OCI-LY3 (cell line): Measurements from ENCODE around the gene SPATS2L.

Source experiments
- H2AFZ ChIP-seq: fragments of 200-600, 300-600 bp; shearing (Covaris generic); 2 replicates; pipeline ENCODE4 v1.6.0; 2014; ENCODE audit warnings: antibody characterized with exemption, low read depth, low read length
- H3K27ac ChIP-seq: fragments of 200-600, 300-600 bp; sonication (generic); 2 replicates; pipeline ENCODE4 v1.5.1; 2014; ENCODE audit warnings: mild to moderate bottlenecking, low read length, moderate library complexity, mixed read lengths
- H3K27me3 ChIP-seq: fragments of 200-600, 300-600 bp; sonication (generic); 2 replicates; pipeline ENCODE4 v1.6.1; 2014; ENCODE audit warnings: low read depth, low read length, mixed read lengths
- H3K36me3 ChIP-seq: fragments of 200-600, 300-600 bp; sonication (generic); replicated peaks from 2 replicates; pipeline ENCODE3; 2014; ENCODE audit warnings: low read depth, low read length, mixed read lengths
- H3K4me1 ChIP-seq: fragments of 300-600, 200-600 bp; sonication (generic); 2 replicates; pipeline ENCODE4 v1.6.1; 2014; ENCODE audit warnings: low read length, mixed read lengths
- H3K4me2 ChIP-seq: fragments of 200-600, 300-600 bp; sonication (generic); 2 replicates; pipeline ENCODE4 v1.6.1; 2014; ENCODE audit warnings: low read length, mixed read lengths
- H3K4me3 ChIP-seq: fragments of 300-600, 200-600 bp; sonication (generic); 2 replicates; pipeline ENCODE4 v1.5.1; 2014; ENCODE audit warnings: antibody characterized with exemption, mild to moderate bottlenecking, low read length, moderate library complexity
- H3K79me2 ChIP-seq: fragments of 300-600, 200-600 bp; shearing (Covaris generic); 2 replicates; pipeline ENCODE4 v1.6.1; 2014; ENCODE audit warnings: mild to moderate bottlenecking, low read length, mixed read lengths
- H3K9ac ChIP-seq: fragments of 300-600, 200-600 bp; shearing (Covaris generic); 2 replicates; pipeline ENCODE4 v1.6.0; 2014; ENCODE audit warnings: mild to moderate bottlenecking, low read length, moderate library complexity
- H3K9me3 ChIP-seq: fragments of 200-600, 300-600 bp; shearing (Covaris generic); 2 replicates; pipeline ENCODE4 v1.6.1; 2014; ENCODE audit warnings: low read length, mixed read lengths; ENCODE audit not compliant: insufficient read depth
- H4K20me1 ChIP-seq: fragments of 200-600, 300-600 bp; sonication (generic); 2 replicates; pipeline ENCODE4 v1.6.1; 2016; ENCODE audit warnings: low read length, mixed read lengths; ENCODE audit not compliant: insufficient read depth
- EZH2phosphoT487 ChIP-seq: fragments of 200-600 bp; shearing (Covaris generic); IDR thresholded peaks from 2 replicates; pipeline ENCODE4 v1.6.1; 2018; ENCODE audit warnings: antibody characterized with exemption, mixed run types, low read depth
- TF ChIP-seq, protein P1 (sequence below): fragments of 200-600, 300-600 bp; sonication (generic); IDR thresholded peaks from 2 replicates; pipeline ENCODE4 v1.5.1; 2014; ENCODE audit warnings: antibody characterized with exemption, low read length, low read depth

The SPATS2L gene

DNA sequence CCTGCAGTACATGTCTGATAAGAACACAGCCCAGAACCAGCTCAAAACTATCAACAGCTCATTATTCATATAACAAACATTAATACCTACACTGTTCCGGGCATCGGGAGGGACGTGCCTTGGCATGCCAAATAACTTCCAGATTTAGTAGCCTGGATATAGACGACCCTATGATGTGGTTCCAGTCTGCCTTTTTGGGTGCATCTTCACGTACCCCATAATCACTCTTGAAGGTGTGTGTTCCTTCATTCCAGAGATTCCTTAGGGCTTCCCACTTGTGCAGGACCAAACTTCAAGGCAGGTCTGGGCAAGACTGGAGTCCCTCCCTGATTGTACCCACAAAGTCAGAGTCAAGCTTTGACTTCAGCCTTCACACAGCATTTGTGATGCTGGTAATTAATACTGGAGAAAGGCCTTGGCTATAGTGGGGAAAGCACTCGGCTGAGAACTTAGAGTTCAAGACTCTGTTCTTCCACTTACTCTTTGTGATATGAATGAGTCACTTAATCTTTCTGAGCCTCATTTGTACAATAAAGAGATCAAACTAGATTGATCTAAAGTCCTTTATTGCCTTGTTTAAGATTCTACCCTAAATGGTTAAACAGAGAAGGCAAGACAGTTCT, 27.7 kb upstream of the SPATS2L start:
- Histone ChIP-seq H3K79me2 (no peaks in the 10 kb centered on the region), H3K27ac (no peak overlapping the region), H3K9me3 (no peaks in the 10 kb centered on the region), H3K4me1 (no peaks in the 10 kb centered on the region), H3K4me2 (no peak overlapping the region), H4K20me1 (no peaks in the 10 kb centered on the region), H3K36me3 (no peaks in the 10 kb centered on the region), H3K4me3 (no peak overlapping the region), H3K27me3 (no peaks in the 10 kb centered on the region), H3K9ac (no peak overlapping the region), H2AFZ (no peak overlapping the region)
- no peak for TF ChIP-seq EZH2phosphoT487
- TF ChIP-seq, protein P1, sequence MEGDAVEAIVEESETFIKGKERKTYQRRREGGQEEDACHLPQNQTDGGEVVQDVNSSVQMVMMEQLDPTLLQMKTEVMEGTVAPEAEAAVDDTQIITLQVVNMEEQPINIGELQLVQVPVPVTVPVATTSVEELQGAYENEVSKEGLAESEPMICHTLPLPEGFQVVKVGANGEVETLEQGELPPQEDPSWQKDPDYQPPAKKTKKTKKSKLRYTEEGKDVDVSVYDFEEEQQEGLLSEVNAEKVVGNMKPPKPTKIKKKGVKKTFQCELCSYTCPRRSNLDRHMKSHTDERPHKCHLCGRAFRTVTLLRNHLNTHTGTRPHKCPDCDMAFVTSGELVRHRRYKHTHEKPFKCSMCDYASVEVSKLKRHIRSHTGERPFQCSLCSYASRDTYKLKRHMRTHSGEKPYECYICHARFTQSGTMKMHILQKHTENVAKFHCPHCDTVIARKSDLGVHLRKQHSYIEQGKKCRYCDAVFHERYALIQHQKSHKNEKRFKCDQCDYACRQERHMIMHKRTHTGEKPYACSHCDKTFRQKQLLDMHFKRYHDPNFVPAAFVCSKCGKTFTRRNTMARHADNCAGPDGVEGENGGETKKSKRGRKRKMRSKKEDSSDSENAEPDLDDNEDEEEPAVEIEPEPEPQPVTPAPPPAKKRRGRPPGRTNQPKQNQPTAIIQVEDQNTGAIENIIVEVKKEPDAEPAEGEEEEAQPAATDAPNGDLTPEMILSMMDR = no peak

DNA sequence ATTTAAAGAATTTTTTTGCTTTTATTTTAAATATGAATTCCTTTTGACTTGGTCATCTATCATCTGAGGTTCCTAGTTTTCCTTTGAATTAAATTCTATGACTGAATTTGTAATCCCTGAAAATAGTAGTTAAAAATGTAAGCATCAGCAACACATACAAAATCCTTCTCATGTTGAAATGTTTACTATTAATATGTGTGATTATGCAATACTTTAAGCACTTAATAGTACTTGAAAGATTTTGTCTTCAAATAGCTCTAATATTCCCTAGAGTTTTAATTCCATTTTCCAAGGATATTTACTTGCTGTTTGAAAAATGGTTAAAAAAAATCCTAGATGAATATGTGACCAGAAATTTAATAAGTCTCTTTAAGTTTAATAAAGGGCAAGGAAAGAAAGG, 26.6 kb upstream of the SPATS2L start:
- Histone ChIP-seq H3K9me3 (no peaks in the 10 kb centered on the region), H2AFZ (no peak overlapping the region), H3K4me1 (no peaks in the 10 kb centered on the region), H3K79me2 (no peaks in the 10 kb centered on the region), H3K4me2 (no peak overlapping the region), H4K20me1 (no peaks in the 10 kb centered on the region), H3K36me3 (no peaks in the 10 kb centered on the region), H3K9ac (no peak overlapping the region), H3K27ac (no peak overlapping the region), H3K27me3 (no peaks in the 10 kb centered on the region), H3K4me3 (no peak overlapping the region)
- TF ChIP-seq EZH2phosphoT487 = no peak
- TF ChIP-seq, protein P1 = no peak

DNA sequence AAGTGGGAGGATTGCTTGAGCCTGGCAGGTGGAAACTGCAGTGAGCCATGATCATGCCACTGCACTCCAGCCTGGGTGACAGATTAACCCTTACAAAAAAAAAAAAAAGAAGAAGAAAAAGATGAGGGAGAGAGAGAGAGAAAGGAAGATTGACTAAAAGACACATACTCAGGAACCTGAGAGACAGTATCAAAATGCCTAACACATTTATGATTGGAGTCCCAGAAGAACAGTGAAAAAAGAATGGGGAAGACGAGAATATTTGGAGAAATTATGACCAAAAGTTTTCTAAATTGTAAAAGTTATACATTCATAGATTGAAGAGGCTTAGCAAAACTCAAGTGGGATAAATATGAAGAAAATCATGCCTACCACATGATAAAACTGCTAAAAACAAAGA, 19.9 kb upstream of the SPATS2L start:
- Histone ChIP-seq H4K20me1 (no peaks in the 10 kb centered on the region), H3K9me3 (no peaks in the 10 kb centered on the region), H3K4me3 (no peak overlapping the region), H3K4me2 (no peak overlapping the region), H3K79me2 (no peaks in the 10 kb centered on the region), H3K36me3 (no peaks in the 10 kb centered on the region), H3K27ac (no peak overlapping the region), H3K4me1 (peaks cover 7% of the 10 kb centered on the region; the same call in 1 of the 2 replicates), H2AFZ (no peak overlapping the region), H3K9ac (no peak overlapping the region), H3K27me3 (peaks cover 3% of the 10 kb centered on the region; the same call in 1 of the 2 replicates)
- TF ChIP-seq, protein P1 = no peak
- no peak for TF ChIP-seq EZH2phosphoT487

DNA sequence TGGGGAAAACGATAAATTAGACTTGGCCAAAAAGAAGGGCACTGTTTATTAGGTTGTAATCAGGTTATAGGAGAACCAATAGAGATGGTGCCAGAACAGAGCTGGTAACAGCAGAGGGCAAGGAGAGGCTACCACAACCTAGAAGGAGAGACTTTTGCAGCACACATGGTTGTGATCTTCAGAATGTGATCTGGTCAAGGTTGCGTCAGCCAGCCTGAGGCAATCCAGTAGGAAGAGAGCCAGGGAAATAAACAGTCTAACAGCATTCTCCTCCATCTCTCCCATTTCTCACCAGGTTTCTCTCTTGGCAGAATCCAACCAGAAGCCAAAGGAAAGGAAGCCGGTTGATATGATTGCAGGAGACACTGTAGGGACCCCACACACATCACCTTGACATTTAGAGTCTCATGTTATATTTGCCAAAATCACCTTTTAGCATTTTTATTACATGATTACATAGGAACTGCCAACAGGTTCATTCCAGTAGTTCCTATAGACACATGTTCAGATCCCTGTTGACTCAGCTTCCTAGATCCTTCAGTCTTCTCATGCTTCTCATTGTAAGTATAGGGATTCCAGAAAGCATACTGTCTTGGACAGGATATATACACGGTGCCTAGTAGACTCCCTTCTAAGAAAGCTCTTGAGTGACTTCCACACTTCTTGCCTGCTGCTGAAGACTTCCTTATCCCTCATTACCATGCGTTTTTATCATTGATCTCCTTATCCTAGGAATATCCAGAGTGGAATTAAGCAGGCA, 17.6 kb upstream of the SPATS2L start:
- no peak overlapping the region for H2AFZ ChIP-seq
- H3K4me1 ChIP-seq = peaks cover 7% of the 10 kb centered on the region; the same call in 1 of the 2 replicates
- H4K20me1 ChIP-seq = no peaks in the 10 kb centered on the region
- H3K36me3 ChIP-seq = no peaks in the 10 kb centered on the region
- H3K9me3 ChIP-seq = no peaks in the 10 kb centered on the region
- TF ChIP-seq, protein P1 = no peak
- TF ChIP-seq EZH2phosphoT487 = no peak
- no peak overlapping the region for H3K4me2 ChIP-seq
- no peak overlapping the region for H3K9ac ChIP-seq
- no peaks in the 10 kb centered on the region for H3K79me2 ChIP-seq
- no peak overlapping the region for H3K4me3 ChIP-seq
- H3K27ac ChIP-seq = no peak overlapping the region
- H3K27me3 ChIP-seq = peaks cover 4% of the 10 kb centered on the region; the same call in 1 of the 2 replicates
